ENCODE results near the gene SECISBP2L. TPM values are rescaled to one million over a fixed set of nuclear protein-coding genes. Genes with fewer than 3 reads are reported as not detected.

Gene SECISBP2L
- 24.9 and 46.7 TPM in 2 replicates for total RNA-seq

GRCh38 chr15:49046220-49047102 lies at the start of gene SECISBP2L:
SECISBP2L (minus strand) TSS chr15:49046446; CDS start chr15:49046299, 147 bp downstream.

GRCh38 chr15:48963524-48964113 lies 82.6 kb downstream of the SECISBP2L start, which contains the start of gene SHC4:
SHC4 (minus strand) TSS chr15:48963919; CDS start chr15:48963015, 904 bp downstream.

Small RNA genes within 50 kb of the gene (small RNA-seq; reads per million reads assigned to genes)
- gene RF00019 (ENCODE audit: low replicate concordance), result not detected

Other genes starting within 250 kb of the SECISBP2L start
- 5.0 and 9.0 TPM in 2 replicates for gene CEP152, start 235.4 kb downstream of the SECISBP2L start, total RNA-seq
- gene EID1, start 168.3 kb downstream of the SECISBP2L start, total RNA-seq, result 314 and 429 TPM in 2 replicates
- 2.8 and 4.0 TPM in 2 replicates for gene SHC4, start 82.5 kb downstream of the SECISBP2L start, total RNA-seq
- 50.8 and 66.5 TPM in 2 replicates for gene COPS2, start 109.2 kb upstream of the SECISBP2L start, total RNA-seq
- gene GALK2, start 123.8 kb upstream of the SECISBP2L start, total RNA-seq, result 45.8 and 67.4 TPM in 2 replicates